DND-41 (cell line): Measurements from ENCODE around the gene SPTSSB.

ENCODE experiments used
- EZH2 ChIP-seq: IDR thresholded peaks from 3 replicates; pipeline ENCODE4 v1.6.1; 2012; ENCODE audit warnings: borderline replicate concordance, low read depth, mild to moderate bottlenecking, moderate library complexity, low read length, inconsistent platforms; ENCODE audit not compliant: severe bottlenecking
- TF ChIP-seq, protein P1 (sequence below): IDR thresholded peaks from 2 replicates; pipeline ENCODE4 v1.5.1; 2012; ENCODE audit warnings: borderline replicate concordance, low read length, moderate library complexity, mild to moderate bottlenecking; ENCODE audit not compliant: poor library complexity, severe bottlenecking; ENCODE audit errors: extremely low read depth

DNA sequence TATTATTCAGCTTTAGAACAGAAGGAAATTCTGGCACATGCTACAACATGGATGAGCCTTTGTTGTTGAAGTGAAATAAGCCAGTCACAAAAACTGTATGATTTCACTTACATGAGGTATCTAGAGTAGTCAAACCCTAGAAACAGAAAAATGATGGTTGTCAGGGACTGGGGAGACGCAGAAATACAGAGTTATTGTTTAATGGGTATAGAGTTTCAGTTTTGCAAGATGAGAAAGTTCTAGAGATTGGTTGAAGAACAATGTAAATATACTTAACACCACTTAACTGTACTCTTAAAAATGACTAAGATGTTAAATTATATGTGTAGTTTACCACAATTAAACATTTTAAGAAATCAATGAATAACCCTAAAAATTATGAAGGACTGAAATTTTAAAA is 15.8 kb downstream of the SPTSSB start:
- TF ChIP-seq, protein P1, sequence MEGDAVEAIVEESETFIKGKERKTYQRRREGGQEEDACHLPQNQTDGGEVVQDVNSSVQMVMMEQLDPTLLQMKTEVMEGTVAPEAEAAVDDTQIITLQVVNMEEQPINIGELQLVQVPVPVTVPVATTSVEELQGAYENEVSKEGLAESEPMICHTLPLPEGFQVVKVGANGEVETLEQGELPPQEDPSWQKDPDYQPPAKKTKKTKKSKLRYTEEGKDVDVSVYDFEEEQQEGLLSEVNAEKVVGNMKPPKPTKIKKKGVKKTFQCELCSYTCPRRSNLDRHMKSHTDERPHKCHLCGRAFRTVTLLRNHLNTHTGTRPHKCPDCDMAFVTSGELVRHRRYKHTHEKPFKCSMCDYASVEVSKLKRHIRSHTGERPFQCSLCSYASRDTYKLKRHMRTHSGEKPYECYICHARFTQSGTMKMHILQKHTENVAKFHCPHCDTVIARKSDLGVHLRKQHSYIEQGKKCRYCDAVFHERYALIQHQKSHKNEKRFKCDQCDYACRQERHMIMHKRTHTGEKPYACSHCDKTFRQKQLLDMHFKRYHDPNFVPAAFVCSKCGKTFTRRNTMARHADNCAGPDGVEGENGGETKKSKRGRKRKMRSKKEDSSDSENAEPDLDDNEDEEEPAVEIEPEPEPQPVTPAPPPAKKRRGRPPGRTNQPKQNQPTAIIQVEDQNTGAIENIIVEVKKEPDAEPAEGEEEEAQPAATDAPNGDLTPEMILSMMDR: no peak
- TF ChIP-seq EZH2: no peak
